ENCODE results near the gene GALNT12.

DNA sequence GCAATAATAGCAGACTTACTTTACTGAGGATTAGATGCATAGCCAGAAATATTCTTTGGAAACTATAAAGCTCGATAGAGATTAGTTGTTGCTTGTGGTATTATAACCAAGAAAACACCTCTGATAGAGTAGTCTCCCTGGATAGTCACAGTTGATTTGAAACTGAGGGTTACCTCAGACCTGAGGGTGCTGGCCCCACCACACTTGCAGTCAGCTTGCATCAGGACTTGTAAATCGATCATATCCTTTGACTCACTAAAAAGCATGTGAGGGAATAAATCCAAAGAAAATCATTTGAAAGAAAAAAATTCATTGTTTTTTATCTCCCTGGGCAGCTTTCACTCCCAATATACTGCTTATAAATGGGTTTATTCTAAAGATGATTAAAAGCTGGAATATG, 39.4 kb downstream of the GALNT12 start:
- TF ChIP-seq, protein P1, sequence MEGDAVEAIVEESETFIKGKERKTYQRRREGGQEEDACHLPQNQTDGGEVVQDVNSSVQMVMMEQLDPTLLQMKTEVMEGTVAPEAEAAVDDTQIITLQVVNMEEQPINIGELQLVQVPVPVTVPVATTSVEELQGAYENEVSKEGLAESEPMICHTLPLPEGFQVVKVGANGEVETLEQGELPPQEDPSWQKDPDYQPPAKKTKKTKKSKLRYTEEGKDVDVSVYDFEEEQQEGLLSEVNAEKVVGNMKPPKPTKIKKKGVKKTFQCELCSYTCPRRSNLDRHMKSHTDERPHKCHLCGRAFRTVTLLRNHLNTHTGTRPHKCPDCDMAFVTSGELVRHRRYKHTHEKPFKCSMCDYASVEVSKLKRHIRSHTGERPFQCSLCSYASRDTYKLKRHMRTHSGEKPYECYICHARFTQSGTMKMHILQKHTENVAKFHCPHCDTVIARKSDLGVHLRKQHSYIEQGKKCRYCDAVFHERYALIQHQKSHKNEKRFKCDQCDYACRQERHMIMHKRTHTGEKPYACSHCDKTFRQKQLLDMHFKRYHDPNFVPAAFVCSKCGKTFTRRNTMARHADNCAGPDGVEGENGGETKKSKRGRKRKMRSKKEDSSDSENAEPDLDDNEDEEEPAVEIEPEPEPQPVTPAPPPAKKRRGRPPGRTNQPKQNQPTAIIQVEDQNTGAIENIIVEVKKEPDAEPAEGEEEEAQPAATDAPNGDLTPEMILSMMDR (conservative IDR thresholded peaks at IDR 0.05; ENCODE audit: low read depth in 2 of 2): no peak
- TF ChIP-seq EZH2 (IDR thresholded peaks at IDR 0.05; ENCODE audit: low read depth, unreplicated experiment) (no peak), POLR2AphosphoS5 (IDR thresholded peaks at IDR 0.05; ENCODE audit: low read depth) (no peak), EZH2phosphoT487 (IDR thresholded peaks at IDR 0.05; ENCODE audit: unreplicated experiment) (no peak), JUNB (IDR thresholded peaks at IDR 0.05; ENCODE audit: unreplicated experiment) (no peak), ZNF331 (CRISPR knock-in tag; IDR thresholded peaks at IDR 0.05; ENCODE audit: low read depth) (no peak), STAT1 (IDR thresholded peaks at IDR 0.05; ENCODE audit: unreplicated experiment) (no peak), CREB1 (CRISPR knock-in tag; IDR thresholded peaks at IDR 0.05; ENCODE audit: low read depth) (no peak), NANOG (IDR thresholded peaks at IDR 0.05; ENCODE audit: borderline replicate concordance) (no peak)
- TF ChIP-seq, protein P2, sequence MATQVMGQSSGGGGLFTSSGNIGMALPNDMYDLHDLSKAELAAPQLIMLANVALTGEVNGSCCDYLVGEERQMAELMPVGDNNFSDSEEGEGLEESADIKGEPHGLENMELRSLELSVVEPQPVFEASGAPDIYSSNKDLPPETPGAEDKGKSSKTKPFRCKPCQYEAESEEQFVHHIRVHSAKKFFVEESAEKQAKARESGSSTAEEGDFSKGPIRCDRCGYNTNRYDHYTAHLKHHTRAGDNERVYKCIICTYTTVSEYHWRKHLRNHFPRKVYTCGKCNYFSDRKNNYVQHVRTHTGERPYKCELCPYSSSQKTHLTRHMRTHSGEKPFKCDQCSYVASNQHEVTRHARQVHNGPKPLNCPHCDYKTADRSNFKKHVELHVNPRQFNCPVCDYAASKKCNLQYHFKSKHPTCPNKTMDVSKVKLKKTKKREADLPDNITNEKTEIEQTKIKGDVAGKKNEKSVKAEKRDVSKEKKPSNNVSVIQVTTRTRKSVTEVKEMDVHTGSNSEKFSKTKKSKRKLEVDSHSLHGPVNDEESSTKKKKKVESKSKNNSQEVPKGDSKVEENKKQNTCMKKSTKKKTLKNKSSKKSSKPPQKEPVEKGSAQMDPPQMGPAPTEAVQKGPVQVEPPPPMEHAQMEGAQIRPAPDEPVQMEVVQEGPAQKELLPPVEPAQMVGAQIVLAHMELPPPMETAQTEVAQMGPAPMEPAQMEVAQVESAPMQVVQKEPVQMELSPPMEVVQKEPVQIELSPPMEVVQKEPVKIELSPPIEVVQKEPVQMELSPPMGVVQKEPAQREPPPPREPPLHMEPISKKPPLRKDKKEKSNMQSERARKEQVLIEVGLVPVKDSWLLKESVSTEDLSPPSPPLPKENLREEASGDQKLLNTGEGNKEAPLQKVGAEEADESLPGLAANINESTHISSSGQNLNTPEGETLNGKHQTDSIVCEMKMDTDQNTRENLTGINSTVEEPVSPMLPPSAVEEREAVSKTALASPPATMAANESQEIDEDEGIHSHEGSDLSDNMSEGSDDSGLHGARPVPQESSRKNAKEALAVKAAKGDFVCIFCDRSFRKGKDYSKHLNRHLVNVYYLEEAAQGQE (IDR thresholded peaks at IDR 0.05; ENCODE audit: unreplicated experiment): no peak
- TF ChIP-seq, protein P3, sequence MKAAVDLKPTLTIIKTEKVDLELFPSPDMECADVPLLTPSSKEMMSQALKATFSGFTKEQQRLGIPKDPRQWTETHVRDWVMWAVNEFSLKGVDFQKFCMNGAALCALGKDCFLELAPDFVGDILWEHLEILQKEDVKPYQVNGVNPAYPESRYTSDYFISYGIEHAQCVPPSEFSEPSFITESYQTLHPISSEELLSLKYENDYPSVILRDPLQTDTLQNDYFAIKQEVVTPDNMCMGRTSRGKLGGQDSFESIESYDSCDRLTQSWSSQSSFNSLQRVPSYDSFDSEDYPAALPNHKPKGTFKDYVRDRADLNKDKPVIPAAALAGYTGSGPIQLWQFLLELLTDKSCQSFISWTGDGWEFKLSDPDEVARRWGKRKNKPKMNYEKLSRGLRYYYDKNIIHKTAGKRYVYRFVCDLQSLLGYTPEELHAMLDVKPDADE (IDR thresholded peaks at IDR 0.05): no peak
- TF ChIP-seq, protein P4, sequence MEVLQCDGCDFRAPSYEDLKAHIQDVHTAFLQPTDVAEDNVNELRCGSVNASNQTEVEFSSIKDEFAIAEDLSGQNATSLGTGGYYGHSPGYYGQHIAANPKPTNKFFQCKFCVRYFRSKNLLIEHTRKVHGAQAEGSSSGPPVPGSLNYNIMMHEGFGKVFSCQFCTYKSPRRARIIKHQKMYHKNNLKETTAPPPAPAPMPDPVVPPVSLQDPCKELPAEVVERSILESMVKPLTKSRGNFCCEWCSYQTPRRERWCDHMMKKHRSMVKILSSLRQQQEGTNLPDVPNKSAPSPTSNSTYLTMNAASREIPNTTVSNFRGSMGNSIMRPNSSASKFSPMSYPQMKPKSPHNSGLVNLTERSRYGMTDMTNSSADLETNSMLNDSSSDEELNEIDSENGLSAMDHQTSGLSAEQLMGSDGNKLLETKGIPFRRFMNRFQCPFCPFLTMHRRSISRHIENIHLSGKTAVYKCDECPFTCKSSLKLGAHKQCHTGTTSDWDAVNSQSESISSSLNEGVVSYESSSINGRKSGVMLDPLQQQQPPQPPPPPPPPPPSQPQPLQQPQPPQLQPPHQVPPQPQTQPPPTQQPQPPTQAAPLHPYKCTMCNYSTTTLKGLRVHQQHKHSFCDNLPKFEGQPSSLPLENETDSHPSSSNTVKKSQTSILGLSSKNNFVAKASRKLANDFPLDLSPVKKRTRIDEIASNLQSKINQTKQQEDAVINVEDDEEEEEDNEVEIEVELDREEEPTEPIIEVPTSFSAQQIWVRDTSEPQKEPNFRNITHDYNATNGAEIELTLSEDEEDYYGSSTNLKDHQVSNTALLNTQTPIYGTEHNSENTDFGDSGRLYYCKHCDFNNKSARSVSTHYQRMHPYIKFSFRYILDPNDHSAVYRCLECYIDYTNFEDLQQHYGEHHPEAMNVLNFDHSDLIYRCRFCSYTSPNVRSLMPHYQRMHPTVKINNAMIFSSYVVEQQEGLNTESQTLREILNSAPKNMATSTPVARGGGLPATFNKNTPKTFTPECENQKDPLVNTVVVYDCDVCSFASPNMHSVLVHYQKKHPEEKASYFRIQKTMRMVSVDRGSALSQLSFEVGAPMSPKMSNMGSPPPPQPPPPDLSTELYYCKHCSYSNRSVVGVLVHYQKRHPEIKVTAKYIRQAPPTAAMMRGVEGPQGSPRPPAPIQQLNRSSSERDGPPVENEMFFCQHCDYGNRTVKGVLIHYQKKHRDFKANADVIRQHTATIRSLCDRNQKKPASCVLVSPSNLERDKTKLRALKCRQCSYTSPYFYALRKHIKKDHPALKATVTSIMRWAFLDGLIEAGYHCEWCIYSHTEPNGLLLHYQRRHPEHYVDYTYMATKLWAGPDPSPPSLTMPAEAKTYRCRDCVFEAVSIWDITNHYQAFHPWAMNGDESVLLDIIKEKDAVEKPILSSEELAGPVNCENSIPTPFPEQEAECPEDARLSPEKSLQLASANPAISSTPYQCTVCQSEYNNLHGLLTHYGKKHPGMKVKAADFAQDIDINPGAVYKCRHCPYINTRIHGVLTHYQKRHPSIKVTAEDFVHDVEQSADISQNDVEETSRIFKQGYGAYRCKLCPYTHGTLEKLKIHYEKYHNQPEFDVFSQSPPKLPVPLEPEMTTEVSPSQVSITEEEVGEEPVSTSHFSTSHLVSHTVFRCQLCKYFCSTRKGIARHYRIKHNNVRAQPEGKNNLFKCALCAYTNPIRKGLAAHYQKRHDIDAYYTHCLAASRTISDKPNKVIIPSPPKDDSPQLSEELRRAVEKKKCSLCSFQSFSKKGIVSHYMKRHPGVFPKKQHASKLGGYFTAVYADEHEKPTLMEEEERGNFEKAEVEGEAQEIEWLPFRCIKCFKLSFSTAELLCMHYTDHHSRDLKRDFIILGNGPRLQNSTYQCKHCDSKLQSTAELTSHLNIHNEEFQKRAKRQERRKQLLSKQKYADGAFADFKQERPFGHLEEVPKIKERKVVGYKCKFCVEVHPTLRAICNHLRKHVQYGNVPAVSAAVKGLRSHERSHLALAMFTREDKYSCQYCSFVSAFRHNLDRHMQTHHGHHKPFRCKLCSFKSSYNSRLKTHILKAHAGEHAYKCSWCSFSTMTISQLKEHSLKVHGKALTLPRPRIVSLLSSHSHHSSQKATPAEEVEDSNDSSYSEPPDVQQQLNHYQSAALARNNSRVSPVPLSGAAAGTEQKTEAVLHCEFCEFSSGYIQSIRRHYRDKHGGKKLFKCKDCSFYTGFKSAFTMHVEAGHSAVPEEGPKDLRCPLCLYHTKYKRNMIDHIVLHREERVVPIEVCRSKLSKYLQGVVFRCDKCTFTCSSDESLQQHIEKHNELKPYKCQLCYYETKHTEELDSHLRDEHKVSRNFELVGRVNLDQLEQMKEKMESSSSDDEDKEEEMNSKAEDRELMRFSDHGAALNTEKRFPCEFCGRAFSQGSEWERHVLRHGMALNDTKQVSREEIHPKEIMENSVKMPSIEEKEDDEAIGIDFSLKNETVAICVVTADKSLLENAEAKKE (CRISPR knock-in tag; IDR thresholded peaks at IDR 0.05): no peak
